Kidney epithelial cell (primary cell): ENCODE measurements around the gene CCNJL. TPM values are rescaled to one million over a fixed set of nuclear protein-coding genes. Genes with fewer than 3 reads are reported as not detected.
"Not testable (repeated sequence)": the region's sequence is repeated elsewhere in the genome, so short reads cannot be mapped to it uniquely, and the experiment has no call there.

Experiments used
- DNase-seq: peaks from one replicate; pipeline ENCODE4 v3.0.0-alpha.2; 2010; ENCODE audit warnings: low read depth
- H3K27me3 ChIP-seq: 2 replicates; pipeline ENCODE4 v1.6.0; 2011; ENCODE audit warnings: low read length; ENCODE audit not compliant: control insufficient read depth, insufficient read depth
- H3K36me3 ChIP-seq: 2 replicates; pipeline ENCODE4 v1.5.1; 2011; ENCODE audit warnings: low read length; ENCODE audit not compliant: control insufficient read depth, insufficient read depth
- H3K4me3 ChIP-seq: 2 replicates; pipeline ENCODE4 v1.5.1; 2011; ENCODE audit warnings: low read depth, mild to moderate bottlenecking, control low read depth, low read length
- CTCF ChIP-seq: IDR thresholded peaks from 2 replicates; pipeline ENCODE4 v1.5.1; 2011; ENCODE audit warnings: mild to moderate bottlenecking, moderate library complexity, low read length, control low read depth, inconsistent platforms; ENCODE audit not compliant: insufficient read depth, poor library complexity, severe bottlenecking
- total RNA-seq: library from RNA; depleted of rRNA; stranded (reverse); fragments of >200 nt; gene quantifications from 2 replicates; pipeline ENCODE4 v1.2.3, GENCODE V29; 2015

Gene CCNJL
- total RNA-seq, 1 donor from 2014 or later = 21.9 TPM

GRCh38 chr5:160254706-160255105 lies 57.7 kb downstream of the CCNJL start:
- Histone ChIP-seq H3K4me3 (no peak overlapping the region), H3K36me3 (no peaks in the 10 kb centered on the region), H3K27me3 (no peaks in the 10 kb centered on the region)
- no peak for DNase-seq
- no peak for TF ChIP-seq CTCF

GRCh38 chr5:160253441-160253840 lies 58.9 kb downstream of the CCNJL start:
- H3K4me3 ChIP-seq = no peak overlapping the region
- no peaks in the 10 kb centered on the region for H3K27me3 ChIP-seq
- DNase-seq = no peak
- TF ChIP-seq CTCF = no peak
- H3K36me3 ChIP-seq = no peaks in the 10 kb centered on the region

GRCh38 chr5:160252916-160253315 lies 59.4 kb downstream of the CCNJL start:
- TF ChIP-seq CTCF = no peak
- Histone ChIP-seq H3K36me3 (no peaks in the 10 kb centered on the region), H3K4me3 (no peak overlapping the region), H3K27me3 (no peaks in the 10 kb centered on the region)
- no peak for DNase-seq

GRCh38 chr5:160251406-160252155 lies 60.8 kb downstream of the CCNJL start:
- Histone ChIP-seq H3K36me3 (no peaks in the 10 kb centered on the region), H3K27me3 (no peaks in the 10 kb centered on the region), H3K4me3 (no peak overlapping the region)
- TF ChIP-seq CTCF = no peak
- no peak for DNase-seq

GRCh38 chr5:160250826-160251225 lies 61.5 kb downstream of the CCNJL start:
- Histone ChIP-seq H3K4me3 (no peak overlapping the region), H3K27me3 (no peaks in the 10 kb centered on the region), H3K36me3 (no peaks in the 10 kb centered on the region)
- no peak for DNase-seq
- TF ChIP-seq CTCF = no peak

GRCh38 chr5:160250226-160250625 lies 62.1 kb downstream of the CCNJL start:
- no peak overlapping the region for H3K4me3 ChIP-seq
- no peak for DNase-seq
- H3K36me3 ChIP-seq = no peaks in the 10 kb centered on the region
- TF ChIP-seq CTCF = no peak
- H3K27me3 ChIP-seq = no peaks in the 10 kb centered on the region

- not testable (repeated sequence) for DNase-seq, H3K36me3 ChIP-seq, H3K27me3 ChIP-seq, H3K4me3 ChIP-seq
Observed at GRCh38 chr5:160249570-160249969, 62.8 kb downstream of the CCNJL start.
